Retinal pigment epithelial cell (primary cell): ENCODE data around the gene CAPN2.
"Not testable (repeated sequence)": the region's sequence is repeated elsewhere in the genome, so short reads cannot be mapped to it uniquely, and the experiment has no call there.

Experiments used
- DNase-seq: peaks from one replicate; pipeline ENCODE4 v3.0.0-alpha.2; 2010; ENCODE audit warnings: low read depth
- H3K4me3 ChIP-seq: 2 replicates; pipeline ENCODE4 v1.5.1; 2011; ENCODE audit warnings: mild to moderate bottlenecking, low read length, control low read depth, moderate library complexity
- CTCF ChIP-seq: conservative IDR thresholded peaks from 2 replicates; pipeline ENCODE4 v1.5.1; 2011; ENCODE audit warnings: low read depth, low read length, control low read depth, inconsistent platforms

Gene CAPN2

GRCh38 chr1:223732993-223733798 is 20.9 kb downstream of the CAPN2 start:
- H3K4me3 ChIP-seq, result no peak overlapping the region
- TF ChIP-seq CTCF, result no peak
- DNase-seq, result no peak

GRCh38 chr1:223733898-223734852 is 21.8 kb downstream of the CAPN2 start:
- no peak for DNase-seq
- no peak overlapping the region for H3K4me3 ChIP-seq
- no peak for TF ChIP-seq CTCF

GRCh38 chr1:223736638-223737037 is 24.3 kb downstream of the CAPN2 start:
- not testable (repeated sequence) for DNase-seq, H3K4me3 ChIP-seq

GRCh38 chr1:223737342-223737741 is 25.0 kb downstream of the CAPN2 start:
- H3K4me3 ChIP-seq, result no peak overlapping the region
- DNase-seq, result no peak
- TF ChIP-seq CTCF, result no peak

GRCh38 chr1:223738465-223739365 is 26.4 kb downstream of the CAPN2 start:
- H3K4me3 ChIP-seq, result no peak overlapping the region
- TF ChIP-seq CTCF, result no peak

GRCh38 chr1:223739366-223740037 is 27.2 kb downstream of the CAPN2 start:
- TF ChIP-seq CTCF, result no peak
- H3K4me3 ChIP-seq, result no peak overlapping the region
- DNase-seq, result no peak

More at GRCh38 chr1:223738465-223739365, 26.4 kb downstream of the CAPN2 start:
- no peak for DNase-seq

- DNase-seq, H3K4me3 ChIP-seq: not testable (repeated sequence)
Observed at GRCh38 chr1:223740038-223740736, 27.8 kb downstream of the CAPN2 start.
